ENCODE measurements around the gene ANGPTL4.

Gene ANGPTL4

DNA sequence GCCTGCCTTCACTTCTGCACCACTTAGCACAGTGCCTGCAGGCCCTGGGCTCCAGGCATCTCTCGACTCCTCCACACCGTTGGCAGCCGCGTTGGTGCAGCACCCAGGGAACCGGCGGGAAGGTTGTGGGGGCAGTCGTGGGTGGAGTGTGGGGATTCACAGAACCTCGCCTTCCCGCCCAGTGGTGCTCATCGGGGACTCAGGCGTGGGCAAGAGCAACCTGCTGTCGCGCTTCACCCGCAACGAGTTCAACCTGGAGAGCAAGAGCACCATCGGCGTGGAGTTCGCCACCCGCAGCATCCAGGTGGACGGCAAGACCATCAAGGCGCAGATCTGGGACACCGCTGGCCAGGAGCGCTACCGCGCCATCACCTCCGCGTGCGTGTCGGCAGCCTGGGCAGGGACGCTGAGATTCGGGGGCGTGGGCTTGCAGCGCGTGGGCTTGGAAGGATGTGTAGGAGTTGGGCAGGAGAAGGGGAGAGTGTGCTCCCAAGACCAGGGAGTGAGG, 35.8 kb downstream of the ANGPTL4 start:
- Histone ChIP-seq H3K9me3 (ENCODE audit: control insufficient read depth, low read length) (no peaks in the 10 kb centered on the region), H3K4me3 (ENCODE audit: insufficient read depth in 1 of 2, low read depth in 1 of 2, low read length in 2 of 2) (no peak overlapping the region), H4K8ac (ENCODE audit: low read length) (no peak overlapping the region), H2BK12ac (ENCODE audit: low read length in 2 of 2) (no peak overlapping the region), H2BK5ac (ENCODE audit: low read depth, low read length, poor library complexity, severe bottlenecking) (no peak overlapping the region), H2BK120ac (ENCODE audit: low read depth, low read length) (no peak overlapping the region), H3K4me2 (ENCODE audit: low read length, poor library complexity, severe bottlenecking) (no peak overlapping the region), H2BK15ac (ENCODE audit: low read depth, poor library complexity, severe bottlenecking) (no peak overlapping the region), H3K23ac (ENCODE audit: low read length in 2 of 2) (no peak overlapping the region), H3K4ac (ENCODE audit: low read depth in 1 of 2, low read length in 2 of 2) (no peak overlapping the region), H4K91ac (ENCODE audit: low read length) (no peak overlapping the region), H3K9ac (ENCODE audit: low read length) (no peak overlapping the region), H3K4me1 (ENCODE audit: control insufficient read depth, insufficient read depth, low read depth, low read length) (peaks cover 33% of the 10 kb centered on the region), H3K18ac (ENCODE audit: low read depth in 1 of 2, low read length in 2 of 2) (no peak overlapping the region), H3K79me1 (replicated peaks; ENCODE audit: low read length, poor library complexity, severe bottlenecking) (peaks cover 38% of the 10 kb centered on the region), H3K36me3 (ENCODE audit: control insufficient read depth in 1 of 2, insufficient read depth in 2 of 2, low read depth in 1 of 2, low read length in 2 of 2) (peaks cover 35 to 67% of the 10 kb centered on the region in 2 experiments), H2AK5ac (ENCODE audit: low read length, severe bottlenecking) (no peak overlapping the region), H3K27ac (ENCODE audit: low read length, poor library complexity, severe bottlenecking) (no peak overlapping the region), H3K27me3 (ENCODE audit: control insufficient read depth in 1 of 2, insufficient read depth in 1 of 2, low read length in 2 of 2) (no peaks in the 10 kb centered on the region), H3K14ac (ENCODE audit: low read length in 2 of 2) (no peak overlapping the region), H2AFZ (ENCODE audit: low read depth, low read length) (no peak overlapping the region)
- WGBS = 97% methylated on average over 34 of the region's 34 CpGs
- DNase-seq = no peak

DNA sequence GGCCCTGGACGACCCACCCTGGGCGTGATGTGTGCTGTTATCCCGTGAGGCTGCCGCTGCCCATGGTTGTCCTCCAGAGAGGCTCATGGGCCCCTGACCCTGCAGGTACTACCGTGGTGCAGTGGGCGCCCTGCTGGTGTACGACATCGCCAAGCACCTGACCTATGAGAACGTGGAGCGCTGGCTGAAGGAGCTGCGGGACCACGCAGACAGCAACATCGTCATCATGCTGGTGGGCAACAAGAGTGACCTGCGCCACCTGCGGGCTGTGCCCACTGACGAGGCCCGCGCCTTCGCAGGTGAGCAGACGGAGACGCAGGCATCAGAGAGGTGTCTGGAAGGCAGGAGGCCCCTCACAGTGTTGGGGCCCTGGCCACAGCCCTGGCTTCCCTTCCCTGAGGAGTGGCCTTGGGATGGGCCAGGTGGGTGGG, 38.0 kb downstream of the ANGPTL4 start:
- Histone ChIP-seq H2BK15ac (ENCODE audit: low read depth, poor library complexity, severe bottlenecking) (no peak overlapping the region), H3K79me1 (replicated peaks; ENCODE audit: low read length, poor library complexity, severe bottlenecking) (peaks cover 36% of the 10 kb centered on the region), H3K4me3 (ENCODE audit: insufficient read depth in 1 of 2, low read depth in 1 of 2, low read length in 2 of 2) (no peak overlapping the region), H3K4me2 (ENCODE audit: low read length, poor library complexity, severe bottlenecking) (no peak overlapping the region), H4K8ac (ENCODE audit: low read length) (no peak overlapping the region), H3K27me3 (ENCODE audit: control insufficient read depth in 1 of 2, insufficient read depth in 1 of 2, low read length in 2 of 2) (no peaks in the 10 kb centered on the region), H4K91ac (ENCODE audit: low read length) (peak overlapping the region; percentile 18), H2BK5ac (ENCODE audit: low read depth, low read length, poor library complexity, severe bottlenecking) (no peak overlapping the region), H3K4me1 (ENCODE audit: control insufficient read depth, insufficient read depth, low read depth, low read length) (peaks cover 17% of the 10 kb centered on the region), H3K9ac (ENCODE audit: low read length) (no peak overlapping the region), H3K18ac (ENCODE audit: low read depth in 1 of 2, low read length in 2 of 2) (no peak overlapping the region), H2AK5ac (ENCODE audit: low read length, severe bottlenecking) (no peak overlapping the region), H2AFZ (ENCODE audit: low read depth, low read length) (no peak overlapping the region), H3K36me3 (ENCODE audit: control insufficient read depth in 1 of 2, insufficient read depth in 2 of 2, low read depth in 1 of 2, low read length in 2 of 2) (peaks cover 44 to 64% of the 10 kb centered on the region in 2 experiments), H3K27ac (ENCODE audit: low read length, poor library complexity, severe bottlenecking) (no peak overlapping the region), H2BK120ac (ENCODE audit: low read depth, low read length) (no peak overlapping the region), H2BK12ac (ENCODE audit: low read length in 2 of 2) (no peak overlapping the region), H3K4ac (ENCODE audit: low read depth in 1 of 2, low read length in 2 of 2) (no peak overlapping the region), H3K14ac (ENCODE audit: low read length in 2 of 2) (no peak overlapping the region), H3K23ac (ENCODE audit: low read length in 2 of 2) (no peak overlapping the region), H3K9me3 (ENCODE audit: control insufficient read depth, low read length) (no peaks in the 10 kb centered on the region)
- 97% methylated on average over 21 of the region's 21 CpGs for WGBS
- DNase-seq = no peak

DNA sequence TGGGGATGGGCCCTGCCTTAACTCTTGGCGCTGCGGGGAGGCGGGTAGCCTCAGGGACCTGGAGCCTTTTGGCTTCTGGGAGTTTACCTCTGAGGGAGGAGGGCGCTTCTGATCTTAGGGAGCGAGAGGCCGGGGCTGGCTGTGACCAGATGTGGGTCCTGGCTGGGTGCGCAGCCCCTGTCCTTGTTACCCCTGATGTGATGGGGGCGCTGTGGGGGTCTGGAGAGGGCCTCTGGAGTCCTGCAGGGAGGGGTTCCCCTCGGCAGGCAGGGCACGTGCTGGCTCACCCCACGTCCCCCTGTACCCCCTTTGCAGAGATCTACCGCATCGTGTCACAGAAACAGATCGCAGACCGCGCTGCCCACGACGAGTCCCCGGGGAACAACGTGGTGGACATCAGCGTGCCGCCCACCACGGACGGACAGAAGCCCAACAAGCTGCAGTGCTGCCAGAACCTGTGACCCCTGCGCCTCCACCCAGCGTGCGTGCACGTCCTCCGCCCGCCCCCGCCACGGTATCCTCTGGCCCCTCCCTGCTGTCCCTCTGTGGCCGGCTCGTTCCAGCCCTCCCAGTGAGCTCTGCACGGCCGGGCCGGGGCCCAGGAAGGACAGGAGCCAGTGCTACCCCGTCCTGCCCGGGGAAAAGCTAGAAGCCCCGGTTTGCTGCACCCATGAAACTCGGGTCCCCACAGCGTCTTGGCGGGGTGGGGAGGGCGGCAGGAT, 39.3 kb downstream of the ANGPTL4 start:
- H2AFZ ChIP-seq (ENCODE audit: low read depth, low read length) = no peak overlapping the region
- no peak overlapping the region for H3K23ac ChIP-seq (ENCODE audit: low read length in 2 of 2)
- 96% methylated on average over 44 of the region's 44 CpGs for WGBS
- no peak overlapping the region for H3K4ac ChIP-seq (ENCODE audit: low read depth in 1 of 2, low read length in 2 of 2)
- no peak overlapping the region for H2BK12ac ChIP-seq (ENCODE audit: low read length in 2 of 2)
- no peak overlapping the region for H2BK15ac ChIP-seq (ENCODE audit: low read depth, poor library complexity, severe bottlenecking)
- no peak overlapping the region for H4K91ac ChIP-seq (ENCODE audit: low read length)
- H2BK5ac ChIP-seq (ENCODE audit: low read depth, low read length, poor library complexity, severe bottlenecking) = no peak overlapping the region
- no peak overlapping the region for H3K27ac ChIP-seq (ENCODE audit: low read length, poor library complexity, severe bottlenecking)
- H3K9me3 ChIP-seq (ENCODE audit: control insufficient read depth, low read length) = no peaks in the 10 kb centered on the region
- no peak overlapping the region for H3K18ac ChIP-seq (ENCODE audit: low read depth in 1 of 2, low read length in 2 of 2)
- H2AK5ac ChIP-seq (ENCODE audit: low read length, severe bottlenecking) = no peak overlapping the region
- no peak for DNase-seq
- no peak overlapping the region for H3K4me2 ChIP-seq (ENCODE audit: low read length, poor library complexity, severe bottlenecking)
- no peak overlapping the region for H3K9ac ChIP-seq (ENCODE audit: low read length)
- H3K14ac ChIP-seq (ENCODE audit: low read length in 2 of 2) = no peak overlapping the region
- H3K4me1 ChIP-seq (ENCODE audit: control insufficient read depth, insufficient read depth, low read depth, low read length) = peaks cover 7% of the 10 kb centered on the region
- H3K27me3 ChIP-seq (ENCODE audit: control insufficient read depth in 1 of 2, insufficient read depth in 1 of 2, low read length in 2 of 2) = no peaks in the 10 kb centered on the region
- H3K79me1 ChIP-seq (replicated peaks; ENCODE audit: low read length, poor library complexity, severe bottlenecking) = peaks cover 35% of the 10 kb centered on the region
- H3K36me3 ChIP-seq (ENCODE audit: control insufficient read depth in 1 of 2, insufficient read depth in 2 of 2, low read depth in 1 of 2, low read length in 2 of 2) = peaks cover 44 to 59% of the 10 kb centered on the region in 2 experiments
- no peak overlapping the region for H2BK120ac ChIP-seq (ENCODE audit: low read depth, low read length)
- H4K8ac ChIP-seq (ENCODE audit: low read length) = no peak overlapping the region
- no peak overlapping the region for H3K4me3 ChIP-seq (ENCODE audit: insufficient read depth in 1 of 2, low read depth in 1 of 2, low read length in 2 of 2)

DNA sequence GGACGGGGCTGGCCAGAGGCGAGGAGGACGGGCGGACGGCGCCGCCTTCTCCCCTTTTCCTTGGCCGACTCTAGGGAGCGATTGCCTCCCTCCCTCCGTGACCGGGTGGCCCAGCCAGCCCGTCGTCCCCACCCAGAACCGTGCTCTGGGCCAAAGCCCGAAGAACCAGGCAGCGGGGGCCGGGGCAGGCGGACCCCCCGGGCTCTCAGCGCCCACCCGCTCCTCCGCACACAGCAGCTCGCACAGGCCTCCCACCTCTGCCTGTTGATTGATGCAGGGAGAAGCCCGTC, 39.8 kb downstream of the ANGPTL4 start:
- H3K36me3 ChIP-seq (ENCODE audit: control insufficient read depth in 1 of 2, insufficient read depth in 2 of 2, low read depth in 1 of 2, low read length in 2 of 2) = peaks cover 44 to 54% of the 10 kb centered on the region in 2 experiments
- H3K23ac ChIP-seq (ENCODE audit: low read length in 2 of 2) = no peak overlapping the region
- no peak overlapping the region for H2BK120ac ChIP-seq (ENCODE audit: low read depth, low read length)
- no peaks in the 10 kb centered on the region for H3K9me3 ChIP-seq (ENCODE audit: control insufficient read depth, low read length)
- DNase-seq = no peak
- no peak overlapping the region for H2BK5ac ChIP-seq (ENCODE audit: low read depth, low read length, poor library complexity, severe bottlenecking)
- H4K8ac ChIP-seq (ENCODE audit: low read length) = no peak overlapping the region
- no peak overlapping the region for H4K91ac ChIP-seq (ENCODE audit: low read length)
- H3K4me1 ChIP-seq (ENCODE audit: control insufficient read depth, insufficient read depth, low read depth, low read length) = peaks cover 3% of the 10 kb centered on the region
- H3K9ac ChIP-seq (ENCODE audit: low read length) = no peak overlapping the region
- no peak overlapping the region for H3K4ac ChIP-seq (ENCODE audit: low read depth in 1 of 2, low read length in 2 of 2)
- peaks cover 35% of the 10 kb centered on the region for H3K79me1 ChIP-seq (replicated peaks; ENCODE audit: low read length, poor library complexity, severe bottlenecking)
- WGBS = 92% methylated on average over 24 of the region's 24 CpGs
- H3K4me3 ChIP-seq (ENCODE audit: insufficient read depth in 1 of 2, low read depth in 1 of 2, low read length in 2 of 2) = no peak overlapping the region
- H3K27ac ChIP-seq (ENCODE audit: low read length, poor library complexity, severe bottlenecking) = no peak overlapping the region
- H2BK12ac ChIP-seq (ENCODE audit: low read length in 2 of 2) = no peak overlapping the region
- no peak overlapping the region for H3K14ac ChIP-seq (ENCODE audit: low read length in 2 of 2)
- no peak overlapping the region for H3K4me2 ChIP-seq (ENCODE audit: low read length, poor library complexity, severe bottlenecking)
- H2AK5ac ChIP-seq (ENCODE audit: low read length, severe bottlenecking) = no peak overlapping the region
- H3K18ac ChIP-seq (ENCODE audit: low read depth in 1 of 2, low read length in 2 of 2) = no peak overlapping the region
- H2BK15ac ChIP-seq (ENCODE audit: low read depth, poor library complexity, severe bottlenecking) = no peak overlapping the region
- no peaks in the 10 kb centered on the region for H3K27me3 ChIP-seq (ENCODE audit: control insufficient read depth in 1 of 2, insufficient read depth in 1 of 2, low read length in 2 of 2)
- no peak overlapping the region for H2AFZ ChIP-seq (ENCODE audit: low read depth, low read length)

All from mesenchymal stem cell (in vitro differentiated cells and primary cell).